Measurements from ENCODE around the gene WRAP53.

DNA sequence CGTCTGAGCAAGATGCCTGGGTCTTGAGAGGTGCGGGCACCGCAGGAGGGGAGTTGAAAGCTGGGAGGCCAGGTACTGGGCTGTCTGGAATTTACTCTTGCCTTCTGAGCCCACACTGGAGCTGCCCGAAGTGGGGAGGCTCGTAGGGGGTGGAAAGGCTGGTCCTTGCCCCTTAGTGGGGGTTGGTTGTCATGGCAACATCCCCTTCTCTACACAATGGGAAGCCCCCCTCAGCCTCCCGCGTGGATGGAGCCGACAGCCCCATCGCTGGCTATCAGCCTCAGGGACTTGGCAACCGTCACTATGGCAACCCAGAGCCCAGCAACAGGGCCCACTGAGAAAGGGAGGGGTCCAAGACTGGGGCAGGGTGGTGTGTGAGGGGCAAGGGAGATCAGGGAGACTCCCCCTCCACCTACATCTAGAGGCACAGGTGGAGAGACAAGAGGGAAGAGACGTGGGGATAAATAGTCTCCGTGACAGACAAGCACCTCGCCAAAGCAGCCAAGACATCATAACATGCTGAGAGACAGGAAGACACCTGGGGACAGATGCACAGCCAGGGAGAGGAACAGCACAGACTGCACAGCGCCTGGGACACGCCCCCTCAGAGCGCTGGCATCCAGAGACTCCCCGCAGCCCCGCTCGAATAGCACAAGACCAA is 24.0 kb downstream of the WRAP53 start:
- TF ChIP-seq EZH2 (IDR thresholded peaks at IDR 0.05): no peak
- no peak for TF ChIP-seq POLR2AphosphoS5 (IDR thresholded peaks at IDR 0.05; ENCODE audit: borderline replicate concordance, low read depth, low read length)
- TF ChIP-seq FOXP2 (optimal IDR thresholded peaks at IDR 0.05; ENCODE audit: control extremely low read depth, extremely low read length, insufficient read depth): no peak

Measured in SK-N-MC (cell line).